CD14-positive monocyte (primary cell): ENCODE results near the gene RBFOX1. TPM values are rescaled to one million over a fixed set of nuclear protein-coding genes. Genes with fewer than 3 reads are reported as not detected.

Experiments used
- DNase-seq, 3 donors: peaks; one replicate each; pipeline ENCODE4 v3.0.0-alpha.2; 2011 to 2022
- H2AFZ ChIP-seq: 2 replicates; pipeline ENCODE4 v1.6.0; 2012; ENCODE audit warnings: mild to moderate bottlenecking, low read depth, low read length, inconsistent platforms; ENCODE audit not compliant: insufficient read depth, poor library complexity, severe bottlenecking
- H3K27ac ChIP-seq, 2 donors: 1 replicate in 1 of 2; 2 replicates in 1 of 2; pipeline ENCODE4 v1.5.1; 2012 to 2013; ENCODE audit warnings: low read length in 2 of 2, control low read depth in 1 of 2, inconsistent platforms in 1 of 2, low read depth in 1 of 2, mild to moderate bottlenecking in 1 of 2
- H3K27me3 ChIP-seq, 2 donors: one replicate each; pipeline versions ENCODE4 v1.6.0 to v1.6.1; 2011 to 2013; ENCODE audit warnings: low read length in 2 of 2; ENCODE audit not compliant: control insufficient read depth in 2 of 2, insufficient read depth in 2 of 2
- H3K36me3 ChIP-seq, 2 donors: replicated peaks in 1 of 2; 1 replicate in 1 of 2; 2 replicates in 1 of 2; pipeline versions ENCODE4 v1.5.1 to v1.6.1; 2012 to 2013; ENCODE audit warnings: low read length in 2 of 2, control low read depth in 1 of 2, inconsistent platforms in 1 of 2, mild to moderate bottlenecking in 1 of 2; ENCODE audit not compliant: insufficient read depth in 2 of 2, control insufficient read depth in 1 of 2
- H3K4me1 ChIP-seq, 2 donors: 1 replicate in 1 of 2; 2 replicates in 1 of 2; pipeline versions ENCODE4 v1.5.1 to v1.6.1; 2012 to 2013; ENCODE audit warnings: low read length in 2 of 2, control low read depth in 1 of 2, inconsistent platforms in 1 of 2, mild to moderate bottlenecking in 1 of 2, moderate library complexity in 1 of 2; ENCODE audit not compliant: insufficient read depth in 2 of 2, control insufficient read depth in 1 of 2
- H3K4me2 ChIP-seq: replicated peaks from 2 replicates; pipeline ENCODE3; 2012; ENCODE audit warnings: low read length, moderate library complexity, mild to moderate bottlenecking; ENCODE audit not compliant: poor library complexity, severe bottlenecking; ENCODE audit errors: extremely low read depth
- H3K4me3 ChIP-seq, 3 experiments: fragments of 200-600 bp in 1 of 3; sonication (generic) in 1 of 3; replicated peaks in 1 of 3; 1 replicate in 2 of 3; 2 replicates in 1 of 3; pipeline ENCODE4 v1.5.1; 2011 to 2013; ENCODE audit warnings: low read length in 3 of 3, mild to moderate bottlenecking in 3 of 3, control low read depth in 2 of 3, low read depth in 2 of 3, inconsistent platforms in 1 of 3, moderate library complexity in 1 of 3
- H3K79me2 ChIP-seq: 2 replicates; pipeline ENCODE4 v1.6.0; 2012; ENCODE audit warnings: mild to moderate bottlenecking, control low read depth, inconsistent platforms, low read length, moderate library complexity; ENCODE audit not compliant: insufficient read depth
- H3K9ac ChIP-seq: 2 replicates; pipeline ENCODE4 v1.6.0; 2017; ENCODE audit warnings: low read length, mild to moderate bottlenecking; ENCODE audit not compliant: insufficient read depth, poor library complexity, severe bottlenecking
- H3K9me3 ChIP-seq, 2 donors: replicated peaks in 1 of 2; 1 replicate in 1 of 2; 2 replicates in 1 of 2; pipeline versions ENCODE4 v1.5.1 to v1.6.1; 2012 to 2013; ENCODE audit warnings: low read length in 2 of 2, control low read depth in 1 of 2; ENCODE audit not compliant: control insufficient read depth in 1 of 2, insufficient read depth in 1 of 2
- H4K20me1 ChIP-seq: 2 replicates; pipeline ENCODE4 v1.6.0; 2012; ENCODE audit warnings: mild to moderate bottlenecking, low read length, control low read depth, moderate library complexity; ENCODE audit not compliant: insufficient read depth
- H3K27ac Mint-ChIP-seq, 7 donors: one replicate each; pipeline ENCODE4 v1.8.0; 2020; ENCODE audit warnings: mild to moderate bottlenecking in 7 of 7, mixed read lengths in 7 of 7, moderate library complexity in 6 of 7, inconsistent platforms in 2 of 7
- H3K27me3 Mint-ChIP-seq, 3 donors: one replicate each; pipeline ENCODE4 v1.8.0; 2021 to 2022; ENCODE audit warnings: low read depth in 3 of 3, mild to moderate bottlenecking in 3 of 3, mixed read lengths in 3 of 3, moderate library complexity in 3 of 3, inconsistent platforms in 1 of 3
- H3K36me3 Mint-ChIP-seq, 2 donors: one replicate each; pipeline ENCODE4 v1.8.0; 2020; ENCODE audit warnings: mixed read lengths in 2 of 2, inconsistent platforms in 1 of 2, mild to moderate bottlenecking in 1 of 2
- H3K4me1 Mint-ChIP-seq: one replicate; pipeline ENCODE4 v1.8.0; 2020; ENCODE audit warnings: mild to moderate bottlenecking, mixed read lengths
- H3K4me3 Mint-ChIP-seq, 2 donors: one replicate each; pipeline ENCODE4 v1.8.0; 2020; ENCODE audit warnings: mild to moderate bottlenecking in 2 of 2, mixed read lengths in 2 of 2, moderate library complexity in 1 of 2
- H3K9me3 Mint-ChIP-seq, 7 donors: one replicate each; pipeline ENCODE4 v1.8.0; 2020 to 2022; ENCODE audit warnings: mixed read lengths in 7 of 7, mild to moderate bottlenecking in 6 of 7, moderate library complexity in 6 of 7, inconsistent platforms in 2 of 7
- CTCF ChIP-seq: fragments of 200-600 bp; IDR thresholded peaks from one replicate; pipeline ENCODE4 v1.8.0; 2022; ENCODE audit warnings: antibody characterized with exemption, mild to moderate bottlenecking
- WGBS: methylation state at CpG from one replicate; pipeline ENCODE4 v1.1.5; 2013; ENCODE audit warnings: missing lambda C conversion rate; ENCODE audit not compliant: insufficient coverage; 5-methylcytosine and 5-hydroxymethylcytosine counted together
- intact Hi-C, 2 donors: fragments of 100-400 bp; cut with micrococcal nuclease; formaldehyde crosslinking; loops; one replicate each; pipeline versions ENCODE4 v1.15.0 to v1.15.1; 2023
- polyA minus RNA-seq: library from RNA; depleted of rRNA, polyadenylated mRNA; stranded (reverse); fragments of >200 nt; gene quantifications from 2 replicates; pipeline ENCODE4 v1.2.3, GENCODE V29; 2012
- polyA plus RNA-seq, 3 donors: library from polyadenylated mRNA; depleted of rRNA in 1 of 3; unstranded in 2 of 3; stranded (reverse) in 1 of 3; fragments of 300-500 nt in 2 of 3; fragments of >200 nt in 1 of 3; fragmentation: Illumina TruSeq in 2 of 3; gene quantifications; 1 replicate in 2 of 3; 2 replicates in 1 of 3; pipeline ENCODE4 v1.2.3, GENCODE V29; 2012 to 2021
- total RNA-seq, 12 experiments: library from RNA in 1 of 12; stranded (reverse) in 1 of 12; fragments of 120-200 nt in 1 of 12; gene quantifications; one replicate each; pipeline ENCODE4 v1.2.4 and lab custom pipeline; 2013 to 2026; ENCODE audit warnings: mixed read lengths in 6 of 12, inconsistent platforms in 1 of 12

RBFOX1 gene
- 0.10 TPM for total RNA-seq (2013)
- polyA plus RNA-seq (not detected), polyA minus RNA-seq (not detected in 2 replicates), total RNA-seq (lab: John Stamatoyannopoulos, UW) (0 to 2.8 (median 0.16) reads per million in 11 experiments)

- Histone ChIP-seq H3K4me1 (no peaks in the 10 kb centered on the region), H3K36me3 (no peaks in the 10 kb centered on the region), H3K27ac (no peak within 1 kb of the TSS), H3K4me2 (no peak within 1 kb of the TSS), H3K79me2 (no peaks in the 10 kb centered on the region), H3K4me3 (no peak within 1 kb of the TSS), H4K20me1 (no peaks in the 10 kb centered on the region), H3K9ac (no peak within 1 kb of the TSS), H3K9me3 (no peaks in the 10 kb centered on the region), H2AFZ (no peak within 1 kb of the TSS), H3K27me3 (no peaks in the 10 kb centered on the region)
- TF ChIP-seq CTCF, result no peak
- Mint-ChIP-seq H3K27ac (no peak within 1 kb of the TSS), H3K4me1 (no peaks in the 10 kb centered on the region), H3K4me3 (no peak within 1 kb of the TSS), H3K27me3 (peaks cover 0 to 3% (median 2%) of the 10 kb centered on the region in 3 donors), H3K36me3 (no peaks in the 10 kb centered on the region), H3K9me3 (peaks cover 0 to 3% (median 0%) of the 10 kb centered on the region in 7 donors)
- 60% methylated on average over 2 of the region's 8 CpGs for WGBS
- intact Hi-C loops, result no loop called here
- DNase-seq, result no peak
Measured at GRCh38 chr16:7332611-7333010, at the start of gene RBFOX1. RBFOX1 (plus strand) TSS chr16:7332845.

GRCh38 chr16:7284780-7285179, 47.9 kb upstream of the RBFOX1 start:
- DNase-seq, result no peak
- Histone ChIP-seq H3K79me2 (no peaks in the 10 kb centered on the region), H3K9me3 (no peaks in the 10 kb centered on the region), H3K27me3 (no peaks in the 10 kb centered on the region), H3K27ac (no peak overlapping the region), H3K4me3 (no peak overlapping the region), H4K20me1 (no peaks in the 10 kb centered on the region), H3K36me3 (no peaks in the 10 kb centered on the region), H3K4me2 (no peak overlapping the region), H2AFZ (no peak overlapping the region), H3K9ac (no peak overlapping the region), H3K4me1 (no peaks in the 10 kb centered on the region)
- H3K4me1 Mint-ChIP-seq, result no peaks in the 10 kb centered on the region
- no peak overlapping the region for H3K4me3 Mint-ChIP-seq
- H3K36me3 Mint-ChIP-seq, result no peaks in the 10 kb centered on the region
- H3K27ac Mint-ChIP-seq, result no peak overlapping the region
- peaks cover 0 to 2% (median 0%) of the 10 kb centered on the region in 3 donors for H3K27me3 Mint-ChIP-seq
- intact Hi-C loops, result no loop called here
- WGBS, result 88% methylated on average over 4 of the region's 4 CpGs
- TF ChIP-seq CTCF, result no peak
- peaks cover 0 to 12% (median 3%) of the 10 kb centered on the region in 7 donors for H3K9me3 Mint-ChIP-seq
